UCSD-AML1 (cell line): Measurements from ENCODE around the gene CSPG4.

Experiments
- DNase-seq: peaks from one replicate; lab custom pipeline; 2025; ENCODE audit not compliant: unreplicated experiment; lab: John Stamatoyannopoulos, UW

The CSPG4 gene

GRCh38 chr15:75672646-75673425, 39.8 kb downstream of the CSPG4 start:
- no peak for DNase-seq

GRCh38 chr15:75671730-75672602, 40.7 kb downstream of the CSPG4 start:
- no peak for DNase-seq

- no peak for DNase-seq
Observed at GRCh38 chr15:75669879-75670212, 42.8 kb downstream of the CSPG4 start.

- no peak for DNase-seq
Observed at GRCh38 chr15:75669191-75669878, 43.3 kb downstream of the CSPG4 start.

GRCh38 chr15:75666823-75667501, 45.7 kb downstream of the CSPG4 start:
- no peak for DNase-seq

GRCh38 chr15:75663931-75664421, 48.7 kb downstream of the CSPG4 start:
- no peak for DNase-seq

GRCh38 chr15:75662823-75663519, 49.7 kb downstream of the CSPG4 start:
- no peak for DNase-seq

GRCh38 chr15:75661756-75662140, 50.9 kb downstream of the CSPG4 start:
- no peak for DNase-seq

GRCh38 chr15:75661100-75661755, 51.4 kb downstream of the CSPG4 start:
- no peak for DNase-seq

- DNase-seq, result no peak
Observed at GRCh38 chr15:75659928-75660645, 52.6 kb downstream of the CSPG4 start.

- DNase-seq, result no peak
Observed at GRCh38 chr15:75659141-75659771, 53.4 kb downstream of the CSPG4 start.

GRCh38 chr15:75656813-75657212, 55.8 kb downstream of the CSPG4 start:
- DNase-seq, result no peak

- no peak for DNase-seq
Observed at GRCh38 chr15:75656331-75656730, 56.3 kb downstream of the CSPG4 start.

- DNase-seq, result no peak
Observed at GRCh38 chr15:75655931-75656330, 56.7 kb downstream of the CSPG4 start.

- DNase-seq, result no peak
Observed at GRCh38 chr15:75654201-75654907, 58.3 kb downstream of the CSPG4 start.

- no peak for DNase-seq
Observed at GRCh38 chr15:75653347-75653913, 59.2 kb downstream of the CSPG4 start.

- no peak for DNase-seq
Observed at GRCh38 chr15:75651810-75652543, 60.7 kb downstream of the CSPG4 start.
